Nucleus accumbens (tissue), 56 donors: ENCODE measurements around the gene IL12A.

Experiments
- DNase-seq, 56 donors: peaks; one replicate each; lab custom pipeline; 2025; lab: John Stamatoyannopoulos, UW

Gene IL12A

GRCh38 chr3:160022068-160022467 lies 33.4 kb downstream of the IL12A start:
- no peak for DNase-seq

GRCh38 chr3:160023476-160023875 lies 34.8 kb downstream of the IL12A start:
- no peak for DNase-seq

DNA sequence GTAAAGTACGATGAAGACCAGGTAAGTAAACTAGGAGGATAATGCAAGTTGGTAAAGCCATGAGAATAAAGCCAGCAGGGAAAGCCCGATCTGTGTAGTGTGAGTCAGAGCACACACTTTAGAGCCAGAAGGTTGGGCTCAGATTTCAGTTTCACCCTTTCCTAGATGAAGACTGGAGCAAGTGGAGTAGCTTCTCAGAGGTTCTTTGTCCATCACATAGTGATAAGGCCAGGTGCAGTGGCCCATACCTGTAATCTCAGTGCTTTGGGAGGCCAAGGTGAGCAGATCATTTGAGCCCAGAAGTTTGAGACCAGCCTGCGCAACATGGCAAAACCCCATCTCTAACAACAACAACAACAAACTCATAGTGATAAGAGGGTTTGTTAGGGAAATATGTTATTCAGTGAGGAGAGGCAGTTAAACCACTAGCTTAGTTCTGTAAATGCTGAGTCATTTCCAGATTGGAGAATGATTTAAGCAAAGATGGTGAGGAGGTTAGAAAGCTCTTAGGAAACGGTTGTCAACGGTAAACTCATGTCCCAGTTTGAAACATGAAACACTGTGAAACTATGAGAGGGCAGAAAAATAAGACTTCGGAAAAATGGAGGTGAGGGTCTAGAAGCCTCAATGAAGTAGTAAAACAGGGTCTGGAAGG lies 39.0 kb downstream of the IL12A start:
- no peak for DNase-seq

GRCh38 chr3:160035757-160036156 lies 47.1 kb downstream of the IL12A start:
- no peak for DNase-seq

DNA sequence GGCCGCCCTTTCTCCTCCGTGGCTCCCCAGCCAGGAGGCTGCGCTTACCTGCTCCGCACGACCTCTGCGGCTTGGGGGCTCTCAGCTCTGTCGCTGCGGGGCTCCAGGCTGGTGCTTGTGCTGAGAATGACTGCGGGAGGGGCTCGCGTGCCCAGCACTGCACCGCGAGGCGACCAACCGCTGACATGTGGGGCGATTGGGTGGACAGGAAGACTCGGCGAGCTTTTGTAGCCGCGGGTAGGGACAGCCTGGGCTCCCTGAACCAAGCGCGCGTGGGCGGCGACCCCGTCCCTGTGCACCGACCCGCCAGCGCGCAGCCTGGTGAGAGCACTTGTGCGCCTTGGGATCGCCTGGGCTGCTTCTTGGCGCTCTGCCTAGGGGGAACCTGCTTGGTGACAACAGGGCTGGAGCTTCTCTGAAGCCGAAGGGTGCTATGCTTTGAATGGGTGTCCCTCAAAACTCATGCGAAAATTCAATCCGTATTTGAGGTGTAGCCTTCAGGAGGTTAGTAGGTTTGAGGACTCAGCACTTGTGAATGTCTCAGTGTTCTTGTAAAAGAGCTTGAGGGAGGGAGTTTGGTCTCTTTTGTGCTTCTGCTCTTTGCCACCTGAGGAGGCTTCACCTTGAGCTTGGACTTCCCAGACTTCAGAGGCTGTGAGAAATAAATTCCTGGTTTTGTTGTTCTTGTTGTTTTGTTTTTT lies 50.4 kb downstream of the IL12A start:
- peak in 3 of 56 donors; percentile 3 to 11 (median 4) for DNase-seq

GRCh38 chr3:160040181-160040580 lies 51.5 kb downstream of the IL12A start:
- DNase-seq, result no peak

- no peak for DNase-seq
Measured at GRCh38 chr3:160041465-160041864, 52.8 kb downstream of the IL12A start.

DNA sequence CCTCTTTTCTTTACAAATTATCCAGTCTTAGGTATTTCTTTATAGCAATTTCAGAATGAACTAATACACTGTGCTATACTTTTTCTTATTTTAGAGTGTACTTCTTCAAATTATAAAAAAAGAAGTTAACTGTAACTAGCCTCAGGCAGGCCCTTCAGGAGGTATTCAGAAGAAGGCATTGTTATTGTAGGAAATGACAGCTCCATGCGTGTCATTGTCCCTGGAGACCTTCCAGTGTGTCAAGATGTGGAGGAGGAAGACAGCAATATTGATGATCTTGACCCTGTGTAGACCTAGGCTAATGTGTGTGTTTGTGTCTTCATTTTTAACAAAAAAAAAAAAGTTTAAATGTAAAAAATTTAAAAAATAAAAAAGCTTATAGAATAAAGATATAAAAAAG lies 55.5 kb downstream of the IL12A start:
- DNase-seq, result no peak
